Lower lobe of right lung (tissue), 2 donors: ENCODE results near the gene NKX1-1. TPM values are rescaled to one million over a fixed set of nuclear protein-coding genes. Genes with fewer than 3 reads are reported as not detected.

Experiments used
- ATAC-seq, 2 donors: fragments of 200-7000 bp; cut with Tn5 transposase; one replicate each; pipeline ENCODE4 v1.9.1; 2020 to 2022; ENCODE audit warnings: mild to moderate bottlenecking in 2 of 2, moderate library complexity in 2 of 2
- DNase-seq: peaks from one replicate; pipeline ENCODE4 v3.0.0-alpha.2; 2020
- H3K27ac ChIP-seq: fragments of 200-600 bp; one replicate; pipeline ENCODE4 v1.8.0; 2022
- H3K27me3 ChIP-seq: fragments of 200-600 bp; one replicate; pipeline ENCODE4 v1.8.0; 2022; ENCODE audit warnings: low read depth
- H3K36me3 ChIP-seq: fragments of 200-600 bp; one replicate; pipeline ENCODE4 v1.8.0; 2022; ENCODE audit warnings: mild to moderate bottlenecking
- H3K4me1 ChIP-seq: fragments of 200-600 bp; one replicate; pipeline ENCODE4 v1.8.0; 2022
- H3K4me3 ChIP-seq: fragments of 200-600 bp; one replicate; pipeline ENCODE4 v1.8.0; 2022; ENCODE audit warnings: mild to moderate bottlenecking
- H3K9me3 ChIP-seq: fragments of 200-600 bp; one replicate; pipeline ENCODE4 v1.8.0; 2022
- CTCF ChIP-seq: fragments of 200-600 bp; IDR thresholded peaks from one replicate; pipeline ENCODE4 v1.8.0; 2022; ENCODE audit warnings: antibody characterized with exemption, mild to moderate bottlenecking
- intact Hi-C: fragments of 100-400 bp; cut with DNase I; formaldehyde crosslinking; loops from one replicate; pipeline ENCODE4 v1.11.0; 2022
- total RNA-seq: library from RNA; stranded (reverse); fragmentation: NEBNext Ultra II Directional; extraction: Animal tissue kit (Norgen Biotek cat#: 25700); gene quantifications from one replicate; pipeline ENCODE4 v1.2.1, GENCODE V29; 2021
- donor health status: DM: no; HTN: yes; CAD: no; lungs with severe emphysema.

The NKX1-1 gene
- total RNA-seq, 1 donor from 2014 or later, result not detected

GRCh38 chr4:1354136-1354982, 51.9 kb downstream of the NKX1-1 start:
- DNase-seq, result no peak
- peaks cover 79% of the 10 kb centered on the region for H3K36me3 ChIP-seq
- intact Hi-C loops, result no loop called here

GRCh38 chr4:1353186-1354055, 52.8 kb downstream of the NKX1-1 start:
- intact Hi-C loops, result no loop called here
- ATAC-seq, result no peak
- H3K36me3 ChIP-seq, result peaks cover 75% of the 10 kb centered on the region

More at GRCh38 chr4:1354136-1354982, 51.9 kb downstream of the NKX1-1 start:
- ATAC-seq, result no peak
- H3K4me1 ChIP-seq, result peaks cover 14% of the 10 kb centered on the region
- no peaks in the 10 kb centered on the region for H3K27me3 ChIP-seq
- no peaks in the 10 kb centered on the region for H3K9me3 ChIP-seq
- no peak overlapping the region for H3K27ac ChIP-seq
- TF ChIP-seq CTCF, result no peak
- H3K4me3 ChIP-seq, result no peak overlapping the region

More at GRCh38 chr4:1353186-1354055, 52.8 kb downstream of the NKX1-1 start:
- no peak overlapping the region for H3K4me3 ChIP-seq
- H3K9me3 ChIP-seq, result no peaks in the 10 kb centered on the region
- no peak overlapping the region for H3K27ac ChIP-seq
- DNase-seq, result no peak
- H3K27me3 ChIP-seq, result no peaks in the 10 kb centered on the region
- H3K4me1 ChIP-seq, result peaks cover 23% of the 10 kb centered on the region
- TF ChIP-seq CTCF, result no peak

Other genes starting within 250 kb of the NKX1-1 start
- gene SPON2, start 233.9 kb downstream of the NKX1-1 start, total RNA-seq, result 32.0 TPM
- 165 TPM for gene CTBP1, start 157.3 kb downstream of the NKX1-1 start, total RNA-seq
- gene MAEA, start 116.6 kb downstream of the NKX1-1 start, total RNA-seq, result 65.8 TPM
- 27.9 TPM for gene UVSSA, start 59.2 kb downstream of the NKX1-1 start, total RNA-seq